ENCODE results near the gene SCAF11.

Gene SCAF11

GRCh38 chr12:45928309-45928708 is 62.1 kb downstream of the SCAF11 start:
- FAIRE-seq = peak; percentile 37
- no peak for DNase-seq (ENCODE audit: insufficient read length, low spot score)

GRCh38 chr12:45918818-45919217 is 71.6 kb downstream of the SCAF11 start:
- FAIRE-seq = no peak
- no peak for DNase-seq (ENCODE audit: insufficient read length, low spot score)

- DNase-seq (ENCODE audit: insufficient read length, low spot score) = no peak
- FAIRE-seq = no peak
Measured at GRCh38 chr12:45915405-45915804, 75.0 kb downstream of the SCAF11 start.

GRCh38 chr12:45914090-45914489 is 76.3 kb downstream of the SCAF11 start:
- peak; percentile 76 for FAIRE-seq

GRCh38 chr12:45913631-45914030 is 76.7 kb downstream of the SCAF11 start:
- DNase-seq (ENCODE audit: insufficient read length, low spot score) (no peak), FAIRE-seq (no peak)

More at GRCh38 chr12:45914090-45914489, 76.3 kb downstream of the SCAF11 start:
- no peak for DNase-seq (ENCODE audit: insufficient read length, low spot score)

GRCh38 chr12:45912774-45913173 is 77.6 kb downstream of the SCAF11 start:
- DNase-seq (ENCODE audit: insufficient read length, low spot score) (no peak), FAIRE-seq (no peak)

GRCh38 chr12:45909041-45909713 is 81.2 kb downstream of the SCAF11 start:
- no peak for DNase-seq (ENCODE audit: insufficient read length, low spot score)
- FAIRE-seq = no peak

- DNase-seq (ENCODE audit: insufficient read length, low spot score) = no peak
- FAIRE-seq = peak; percentile 42
Measured at GRCh38 chr12:45907955-45908354, 82.4 kb downstream of the SCAF11 start.

GRCh38 chr12:45898094-45898493 is 92.3 kb downstream of the SCAF11 start:
- DNase-seq (ENCODE audit: insufficient read length, low spot score) (no peak), FAIRE-seq (peak; percentile 21)

GRCh38 chr12:45895961-45896360 is 94.4 kb downstream of the SCAF11 start:
- no peak for DNase-seq (ENCODE audit: insufficient read length, low spot score)
- no peak for FAIRE-seq

GRCh38 chr12:45893240-45893639 is 97.1 kb downstream of the SCAF11 start:
- DNase-seq (ENCODE audit: insufficient read length, low spot score) = no peak

GRCh38 chr12:45890276-45890675 is 100.1 kb downstream of the SCAF11 start:
- DNase-seq (ENCODE audit: insufficient read length, low spot score) = no peak
- no peak for FAIRE-seq

More at GRCh38 chr12:45893240-45893639, 97.1 kb downstream of the SCAF11 start:
- FAIRE-seq = no peak

GRCh38 chr12:45887544-45887943 is 102.8 kb downstream of the SCAF11 start:
- no peak for DNase-seq (ENCODE audit: insufficient read length, low spot score)
- no peak for FAIRE-seq

- DNase-seq (ENCODE audit: insufficient read length, low spot score) = no peak
- FAIRE-seq = no peak
Measured at GRCh38 chr12:45886685-45887084, 103.7 kb downstream of the SCAF11 start.

- DNase-seq (ENCODE audit: insufficient read length, low spot score) (no peak), FAIRE-seq (no peak)
Measured at GRCh38 chr12:45883187-45883586, 107.2 kb downstream of the SCAF11 start.

GRCh38 chr12:45880533-45880932 is 109.8 kb downstream of the SCAF11 start:
- DNase-seq (ENCODE audit: insufficient read length, low spot score) = no peak
- no peak for FAIRE-seq

GRCh38 chr12:45879363-45879895 is 110.9 kb downstream of the SCAF11 start:
- no peak for FAIRE-seq
- no peak for DNase-seq (ENCODE audit: insufficient read length, low spot score)

- no peak for FAIRE-seq
Measured at GRCh38 chr12:45878630-45879255, 111.6 kb downstream of the SCAF11 start.

GRCh38 chr12:45877069-45877468 is 113.3 kb downstream of the SCAF11 start:
- DNase-seq (ENCODE audit: insufficient read length, low spot score) (no peak), FAIRE-seq (no peak)

More at GRCh38 chr12:45878630-45879255, 111.6 kb downstream of the SCAF11 start:
- no peak for DNase-seq (ENCODE audit: insufficient read length, low spot score)

- DNase-seq (ENCODE audit: insufficient read length, low spot score) = no peak
- FAIRE-seq = no peak
Measured at GRCh38 chr12:45872446-45872845, 117.9 kb downstream of the SCAF11 start.

All from GM19239 (cell line).